WERI-Rb-1 (cell line): Measurements from ENCODE around the gene HEXB.
"Not testable (repeated sequence)": the region's sequence is repeated elsewhere in the genome, so short reads cannot be mapped to it uniquely, and the experiment has no call there.

Experiments used
- DNase-seq: peaks from one replicate; pipeline ENCODE4 v3.0.0-alpha.2; 2020
- H3K27ac ChIP-seq: fragments of 250-450 bp; sonication (Bioruptor Pico); 2 replicates; pipeline ENCODE4 v1.5.1; 2020; ENCODE audit warnings: mild to moderate bottlenecking, moderate library complexity
- H3K27me3 ChIP-seq: fragments of 250-450 bp; sonication (Bioruptor Pico); 2 replicates; pipeline ENCODE4 v1.5.1; 2021; ENCODE audit warnings: mild to moderate bottlenecking, low read depth, moderate library complexity; ENCODE audit not compliant: insufficient read depth, severe bottlenecking
- H3K36me3 ChIP-seq: fragments of 250-450 bp; sonication (Bioruptor Pico); 2 replicates; pipeline ENCODE4 v1.5.1; 2020; ENCODE audit warnings: mild to moderate bottlenecking, moderate library complexity
- H3K4me3 ChIP-seq: 2 replicates; pipeline ENCODE4 v1.5.1; 2011; ENCODE audit warnings: low read depth, mild to moderate bottlenecking, control low read depth, low read length
- H3K9me3 ChIP-seq: fragments of 250-450 bp; sonication (Bioruptor Pico); 2 replicates; pipeline ENCODE4 v1.5.1; 2021; ENCODE audit warnings: mild to moderate bottlenecking, moderate library complexity; ENCODE audit not compliant: severe bottlenecking
- TF ChIP-seq, protein P1 (sequence below): IDR thresholded peaks from 2 replicates; pipeline ENCODE4 v1.5.1; 2011; ENCODE audit warnings: low read depth, mild to moderate bottlenecking, control low read depth, inconsistent platforms, low read length

HEXB gene

DNA sequence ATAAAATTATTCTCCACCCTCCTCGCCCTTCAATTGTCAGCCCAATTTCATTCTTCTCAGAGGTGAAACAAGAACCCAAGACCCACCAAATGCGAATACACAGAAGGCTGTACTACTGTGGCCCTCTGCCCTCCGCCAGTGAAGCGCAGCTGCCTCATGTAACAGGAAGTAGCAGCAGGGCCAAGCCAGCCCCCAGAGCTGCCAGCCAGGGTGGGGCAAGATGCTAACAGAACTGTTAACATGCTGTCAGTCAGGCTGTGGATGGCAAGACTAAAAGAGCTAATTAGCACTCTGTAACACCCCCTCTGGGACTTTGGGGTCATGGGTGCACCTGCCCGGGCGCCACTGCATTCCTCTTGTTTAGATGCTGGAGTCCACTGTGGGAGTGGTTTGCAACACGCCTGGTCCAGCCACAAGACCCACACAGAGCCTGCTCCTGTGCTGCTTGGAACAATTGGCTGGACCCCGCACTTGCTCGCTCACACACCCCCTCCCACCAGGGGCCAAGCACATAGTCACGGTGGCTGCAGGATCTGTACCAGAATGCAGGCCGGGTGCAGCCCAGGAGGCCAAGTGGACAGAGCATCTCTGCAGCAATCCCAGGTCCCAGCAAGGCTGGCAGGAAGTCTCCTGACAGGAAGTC, 14.5 kb upstream of the HEXB start:
- TF ChIP-seq, protein P1, sequence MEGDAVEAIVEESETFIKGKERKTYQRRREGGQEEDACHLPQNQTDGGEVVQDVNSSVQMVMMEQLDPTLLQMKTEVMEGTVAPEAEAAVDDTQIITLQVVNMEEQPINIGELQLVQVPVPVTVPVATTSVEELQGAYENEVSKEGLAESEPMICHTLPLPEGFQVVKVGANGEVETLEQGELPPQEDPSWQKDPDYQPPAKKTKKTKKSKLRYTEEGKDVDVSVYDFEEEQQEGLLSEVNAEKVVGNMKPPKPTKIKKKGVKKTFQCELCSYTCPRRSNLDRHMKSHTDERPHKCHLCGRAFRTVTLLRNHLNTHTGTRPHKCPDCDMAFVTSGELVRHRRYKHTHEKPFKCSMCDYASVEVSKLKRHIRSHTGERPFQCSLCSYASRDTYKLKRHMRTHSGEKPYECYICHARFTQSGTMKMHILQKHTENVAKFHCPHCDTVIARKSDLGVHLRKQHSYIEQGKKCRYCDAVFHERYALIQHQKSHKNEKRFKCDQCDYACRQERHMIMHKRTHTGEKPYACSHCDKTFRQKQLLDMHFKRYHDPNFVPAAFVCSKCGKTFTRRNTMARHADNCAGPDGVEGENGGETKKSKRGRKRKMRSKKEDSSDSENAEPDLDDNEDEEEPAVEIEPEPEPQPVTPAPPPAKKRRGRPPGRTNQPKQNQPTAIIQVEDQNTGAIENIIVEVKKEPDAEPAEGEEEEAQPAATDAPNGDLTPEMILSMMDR = no peak
- no peaks in the 10 kb centered on the region for H3K9me3 ChIP-seq
- H3K36me3 ChIP-seq = no peaks in the 10 kb centered on the region
- no peak overlapping the region for H3K27ac ChIP-seq
- DNase-seq = no peak
- no peak overlapping the region for H3K4me3 ChIP-seq
- H3K27me3 ChIP-seq = no peaks in the 10 kb centered on the region

DNA sequence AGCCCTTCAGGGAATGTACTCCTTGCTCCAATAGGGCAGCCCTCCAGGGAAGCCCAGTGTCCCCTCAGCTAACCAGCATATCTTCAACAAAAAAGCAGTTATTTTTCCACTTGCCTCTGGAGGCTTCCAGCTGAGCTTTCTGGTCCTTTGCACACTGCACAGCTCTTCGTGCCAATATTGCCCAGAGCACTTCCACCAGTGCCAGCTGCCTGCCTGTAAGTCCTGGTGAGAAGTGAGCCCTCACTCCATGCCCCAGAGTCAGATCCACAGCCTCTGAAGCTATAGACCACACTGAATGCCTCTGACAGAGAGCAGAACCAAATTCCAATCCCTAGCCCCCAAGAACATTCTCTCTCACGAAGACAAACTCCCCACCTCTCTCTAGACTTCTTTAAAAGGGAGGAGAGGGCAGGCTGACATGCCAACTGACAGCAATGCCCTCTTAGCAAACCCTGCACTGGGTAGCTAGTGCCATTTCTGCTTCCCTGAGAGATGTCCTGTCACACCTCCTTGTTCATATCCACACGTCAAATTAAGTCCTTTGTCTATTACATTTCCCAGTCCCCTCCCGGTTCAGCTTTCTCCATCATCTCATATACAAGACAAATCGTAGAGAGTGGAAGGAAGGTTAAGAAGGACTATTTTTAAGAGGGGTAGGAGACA, 12.7 kb upstream of the HEXB start:
- Histone ChIP-seq H3K27me3 (no peaks in the 10 kb centered on the region), H3K4me3 (no peak overlapping the region), H3K27ac (no peak overlapping the region), H3K36me3 (no peaks in the 10 kb centered on the region), H3K9me3 (no peaks in the 10 kb centered on the region)
- TF ChIP-seq, protein P1 = no peak
- no peak for DNase-seq

DNA sequence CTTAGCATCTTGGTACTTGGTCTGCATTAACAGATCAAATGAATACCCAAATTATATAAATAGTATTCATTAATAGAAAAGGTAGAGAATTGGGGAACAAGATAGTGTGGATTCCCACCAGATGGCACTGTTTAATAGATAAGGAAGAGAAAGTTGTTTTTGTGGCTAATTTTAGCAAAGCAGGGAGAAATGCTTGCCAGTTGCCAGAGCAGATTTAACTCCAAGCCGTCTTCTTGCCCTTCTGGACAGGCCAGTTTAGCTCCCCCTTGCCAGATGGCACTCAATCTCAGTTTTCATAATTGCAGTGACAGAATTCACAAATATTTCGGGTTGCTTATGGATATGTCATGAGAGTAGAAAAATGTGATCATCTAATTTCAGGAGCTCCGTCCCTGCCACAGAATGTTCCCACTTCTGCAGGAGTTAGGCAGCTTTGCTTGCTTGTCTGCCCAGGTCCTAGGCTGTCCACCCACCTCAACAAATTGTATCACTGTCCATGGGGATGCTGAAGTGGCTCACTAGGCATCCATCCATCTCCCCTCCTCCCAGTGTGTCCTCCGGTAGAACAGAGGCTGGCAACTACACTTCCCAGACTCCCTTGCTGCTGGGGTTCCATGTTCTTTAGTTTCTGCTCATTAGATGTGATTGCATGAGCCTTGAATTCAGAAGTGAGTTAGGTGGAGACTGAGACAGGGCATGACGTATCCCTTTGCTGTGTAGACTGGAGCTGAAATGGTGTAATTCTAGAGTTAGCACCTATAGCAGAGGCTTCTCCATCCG, 11.8 kb upstream of the HEXB start:
- Histone ChIP-seq H3K27me3 (no peaks in the 10 kb centered on the region), H3K36me3 (no peaks in the 10 kb centered on the region), H3K27ac (no peak overlapping the region), H3K4me3 (no peak overlapping the region), H3K9me3 (no peaks in the 10 kb centered on the region)
- DNase-seq = peak; percentile 29
- TF ChIP-seq, protein P1 = peak; percentile 19; the same call in 1 of the 2 replicates

DNA sequence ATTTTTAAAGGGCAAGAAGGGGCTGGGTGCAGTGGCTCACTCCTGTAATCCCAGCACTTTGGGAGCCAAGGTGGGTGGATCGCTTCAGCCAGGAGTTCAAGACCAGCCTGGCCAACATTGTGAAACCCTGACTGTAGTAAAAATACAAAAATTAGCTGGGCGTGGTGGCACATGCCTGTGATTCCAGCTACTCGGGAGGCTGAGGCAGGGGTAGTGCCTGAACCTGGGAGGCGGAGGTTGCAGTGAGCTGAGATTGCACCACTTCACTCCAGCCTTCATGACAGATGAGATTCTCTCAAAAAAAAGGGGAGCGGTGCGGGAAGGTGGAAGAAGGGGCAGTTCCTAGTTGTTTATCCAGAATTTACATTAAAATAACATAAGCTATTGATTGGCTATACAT, 8.6 kb upstream of the HEXB start:
- H3K27me3 ChIP-seq, H3K4me3 ChIP-seq, H3K27ac ChIP-seq, H3K9me3 ChIP-seq, H3K36me3 ChIP-seq, DNase-seq: not testable (repeated sequence)

DNA sequence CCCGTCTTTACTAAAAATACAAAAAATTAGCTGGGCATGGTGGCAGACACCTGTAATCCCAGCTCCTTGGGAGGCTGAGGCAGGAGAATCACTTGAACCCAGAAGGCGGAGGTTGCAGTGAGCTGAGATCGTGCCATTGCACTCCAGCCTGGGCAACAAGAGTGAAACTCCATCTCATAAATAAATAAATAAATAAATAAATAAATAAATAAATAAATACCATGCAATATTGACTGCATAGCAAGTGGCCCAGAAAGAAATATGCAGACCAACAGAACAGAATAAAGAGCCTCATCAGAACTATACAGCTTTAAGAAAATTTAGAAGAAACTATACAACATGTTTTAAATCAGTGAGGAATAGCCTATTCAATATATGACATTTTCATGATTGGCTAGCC, 6.9 kb upstream of the HEXB start:
- H3K9me3 ChIP-seq, H3K36me3 ChIP-seq, DNase-seq, H3K27ac ChIP-seq, H3K27me3 ChIP-seq, H3K4me3 ChIP-seq: not testable (repeated sequence)

DNA sequence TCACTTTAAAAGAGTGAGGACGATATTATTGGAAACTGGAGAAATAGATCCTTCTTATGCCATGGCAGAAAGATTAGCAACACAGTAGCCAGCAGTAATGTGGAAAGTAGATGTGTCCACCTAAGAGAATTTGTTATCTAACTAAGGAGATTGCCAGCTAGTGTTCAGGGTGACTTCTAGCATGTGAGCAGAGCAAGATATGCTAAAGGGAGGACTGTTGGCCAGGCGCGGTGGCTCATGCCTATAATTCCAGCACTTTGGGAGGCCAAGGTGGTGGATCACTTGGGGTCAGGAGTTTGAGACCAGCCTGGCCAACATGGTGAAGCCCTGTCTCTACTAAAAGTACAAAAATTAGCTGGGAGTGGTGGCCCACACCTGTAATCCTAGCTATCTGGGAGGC, 5.7 kb upstream of the HEXB start:
- H3K9me3 ChIP-seq, H3K27ac ChIP-seq, DNase-seq, H3K36me3 ChIP-seq, H3K27me3 ChIP-seq, H3K4me3 ChIP-seq: not testable (repeated sequence)

DNA sequence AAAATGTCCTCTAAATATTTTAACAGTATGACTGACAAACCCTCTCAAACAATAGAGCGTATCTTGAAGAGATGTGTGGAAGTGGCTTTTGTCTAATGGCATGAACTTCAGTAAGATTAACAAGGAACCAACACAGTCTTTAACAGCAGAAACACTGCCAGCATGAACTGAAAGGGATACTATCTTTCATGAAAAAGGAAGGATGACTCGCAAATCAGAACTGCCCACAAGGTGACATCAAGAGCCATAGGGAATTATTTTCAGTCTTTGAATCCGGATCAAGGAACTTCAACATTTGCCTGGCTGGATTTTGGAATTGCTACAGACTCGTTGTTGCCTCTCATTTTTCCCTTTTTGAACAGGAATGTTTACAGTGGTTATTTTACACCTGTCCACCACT, 5.1 kb upstream of the HEXB start:
- no peaks in the 10 kb centered on the region for H3K27me3 ChIP-seq
- no peak overlapping the region for H3K4me3 ChIP-seq
- no peaks in the 10 kb centered on the region for H3K9me3 ChIP-seq
- TF ChIP-seq, protein P1 = no peak
- no peaks in the 10 kb centered on the region for H3K36me3 ChIP-seq
- no peak for DNase-seq
- H3K27ac ChIP-seq = no peak overlapping the region
